Osteoblast (primary cell): ENCODE data around the gene TMEM63A. TPM values are rescaled to one million over a fixed set of nuclear protein-coding genes. Genes with fewer than 3 reads are reported as not detected.

Experiments used
- DNase-seq: peaks from one replicate; pipeline ENCODE4 v3.0.0; 2011; ENCODE audit warnings: low spot score, mixed read lengths; ENCODE audit not compliant: insufficient read length; ENCODE audit errors: missing footprints
- H2AFZ ChIP-seq: 2 replicates; pipeline ENCODE4 v1.6.0; 2011; ENCODE audit warnings: mild to moderate bottlenecking, low read length
- H3K27ac ChIP-seq: 2 replicates; pipeline ENCODE4 v1.5.1; 2011; ENCODE audit warnings: mild to moderate bottlenecking, low read depth, low read length, moderate library complexity
- H3K27me3 ChIP-seq: 2 replicates; pipeline ENCODE4 v1.6.0; 2012; ENCODE audit warnings: mild to moderate bottlenecking, control low read depth, inconsistent platforms, low read length, moderate library complexity; ENCODE audit not compliant: insufficient read depth
- H3K36me3 ChIP-seq: 2 replicates; pipeline ENCODE4 v1.5.1; 2011; ENCODE audit warnings: mild to moderate bottlenecking, low read length, control low read depth, moderate library complexity; ENCODE audit not compliant: insufficient read depth
- H3K4me1 ChIP-seq: 2 replicates; pipeline ENCODE4 v1.5.1; 2011; ENCODE audit warnings: mild to moderate bottlenecking, low read length, control low read depth, moderate library complexity; ENCODE audit not compliant: insufficient read depth
- H3K4me2 ChIP-seq: 2 replicates; pipeline ENCODE4 v1.6.0; 2011; ENCODE audit warnings: mild to moderate bottlenecking, low read length; ENCODE audit not compliant: insufficient read depth
- H3K4me3 ChIP-seq: fragments of 200-600 bp; sonication (generic); 3 replicates; pipeline ENCODE4 v1.5.1; 2012; ENCODE audit warnings: mild to moderate bottlenecking, low read length, inconsistent platforms; ENCODE audit not compliant: insufficient read depth
- H3K79me2 ChIP-seq: 2 replicates; pipeline ENCODE4 v1.6.0; 2012; ENCODE audit warnings: mild to moderate bottlenecking, low read length, control low read depth, inconsistent platforms; ENCODE audit not compliant: insufficient read depth
- H3K9me3 ChIP-seq: 2 replicates; pipeline ENCODE4 v1.5.1; 2011; ENCODE audit warnings: low read depth, low read length, control low read depth
- H4K20me1 ChIP-seq: 2 replicates; pipeline ENCODE4 v1.6.0; 2012; ENCODE audit warnings: mild to moderate bottlenecking, low read length, control low read depth; ENCODE audit not compliant: insufficient read depth
- CTCF ChIP-seq: IDR thresholded peaks from 2 replicates; pipeline ENCODE4 v1.5.1; 2011; ENCODE audit warnings: mild to moderate bottlenecking, low read depth, low read length, moderate library complexity; ENCODE audit errors: extremely low read depth
- total RNA-seq: library from RNA; depleted of rRNA; stranded (reverse); fragments of >200 nt; gene quantifications from 2 replicates; pipeline ENCODE4 v1.2.3, GENCODE V29; 2012

The TMEM63A gene
- total RNA-seq, 1 donor: 23.2 TPM

GRCh38 chr1:225908013-225908640 is 25.9 kb upstream of the TMEM63A start:
- Histone ChIP-seq H3K79me2 (no peaks in the 10 kb centered on the region), H2AFZ (no peak overlapping the region), H3K4me1 (peaks cover 4% of the 10 kb centered on the region), H3K4me2 (no peak overlapping the region), H3K9me3 (no peaks in the 10 kb centered on the region), H3K36me3 (no peaks in the 10 kb centered on the region), H3K27me3 (no peaks in the 10 kb centered on the region), H3K27ac (no peak overlapping the region), H4K20me1 (no peaks in the 10 kb centered on the region), H3K4me3 (no peak overlapping the region)
- DNase-seq: no peak
- TF ChIP-seq CTCF: no peak

GRCh38 chr1:225907341-225907740 is 25.2 kb upstream of the TMEM63A start:
- peak; percentile 27 for DNase-seq
- H3K36me3 ChIP-seq: no peaks in the 10 kb centered on the region
- TF ChIP-seq CTCF: no peak
- no peak overlapping the region for H2AFZ ChIP-seq
- H3K4me1 ChIP-seq: peaks cover 4% of the 10 kb centered on the region
- no peak overlapping the region for H3K4me2 ChIP-seq
- H3K79me2 ChIP-seq: no peaks in the 10 kb centered on the region
- no peaks in the 10 kb centered on the region for H3K27me3 ChIP-seq
- H4K20me1 ChIP-seq: no peaks in the 10 kb centered on the region
- no peak overlapping the region for H3K4me3 ChIP-seq
- H3K27ac ChIP-seq: no peak overlapping the region
- no peaks in the 10 kb centered on the region for H3K9me3 ChIP-seq

GRCh38 chr1:225906467-225906866 is 24.3 kb upstream of the TMEM63A start:
- Histone ChIP-seq H3K27ac (no peak overlapping the region), H4K20me1 (no peaks in the 10 kb centered on the region)
- TF ChIP-seq CTCF: no peak

GRCh38 chr1:225903623-225904022 is 21.4 kb upstream of the TMEM63A start:
- Histone ChIP-seq H4K20me1 (no peaks in the 10 kb centered on the region), H3K4me2 (no peak overlapping the region), H3K27me3 (no peaks in the 10 kb centered on the region), H3K79me2 (no peaks in the 10 kb centered on the region), H3K4me1 (no peaks in the 10 kb centered on the region), H3K9me3 (no peaks in the 10 kb centered on the region), H3K4me3 (no peak overlapping the region), H3K27ac (no peak overlapping the region), H2AFZ (no peak overlapping the region), H3K36me3 (no peaks in the 10 kb centered on the region)
- TF ChIP-seq CTCF: no peak
- DNase-seq: peak; percentile 48

More at GRCh38 chr1:225906467-225906866, 24.3 kb upstream of the TMEM63A start:
- H3K4me3 ChIP-seq: no peak overlapping the region
- no peaks in the 10 kb centered on the region for H3K9me3 ChIP-seq
- H3K79me2 ChIP-seq: no peaks in the 10 kb centered on the region
- DNase-seq: peak; percentile 62
- H3K4me2 ChIP-seq: no peak overlapping the region
- H3K27me3 ChIP-seq: no peaks in the 10 kb centered on the region
- peaks cover 4% of the 10 kb centered on the region for H3K4me1 ChIP-seq
- H3K36me3 ChIP-seq: no peaks in the 10 kb centered on the region
- H2AFZ ChIP-seq: no peak overlapping the region
